ENCODE data around the gene MYCBPAP. TPM values are rescaled to one million over a fixed set of nuclear protein-coding genes. Genes with fewer than 3 reads are reported as not detected.

MYCBPAP gene
- total RNA-seq, 3 donors from 2014 or later = 0.66 to 1.9 (median 1.3) TPM

- intact Hi-C loops (cut with DNase I; ENCODE audit: low total_unique reads) = loop anchor here (10.0 kb wide), 1 partner anchor 298 kb away; no protein-coding TSS in a partner anchor
- H3K36me3 ChIP-seq = no peaks in the 10 kb centered on the region
- H3K27ac ChIP-seq = peak within 1 kb of the TSS; percentile 86 to 91
- H3K27me3 ChIP-seq = no peaks in the 10 kb centered on the region
- TF ChIP-seq POLR2A (IDR thresholded peaks at IDR 0.05) (no peak), POLR2AphosphoS5 (IDR thresholded peaks at IDR 0.05) (peak in 1 of 3 donors; percentile 53), CTCF (IDR thresholded peaks at IDR 0.05) (peak; percentile 97 to 99 (median 97))
- DNase-seq (ENCODE audit: low spot score in 2 of 2) = peak; percentile 93
- peak within 1 kb of the TSS; percentile 65 to 81 (median 72) for H3K4me3 ChIP-seq
- peaks cover 0 to 3% of the 10 kb centered on the region in 2 donors for H3K4me1 ChIP-seq
- no peaks in the 10 kb centered on the region for H3K9me3 ChIP-seq
These were observed 38.9 kb downstream of the MYCBPAP start, which contains the start of gene SPATA20 for GRCh38 chr17:50547035-50547735. Gene SPATA20, plus strand, starts transcription at chr17:50547174. Its CDS starts 35 bp downstream, at chr17:50547209.

GRCh38 chr17:50547736-50548083, 39.5 kb downstream of the MYCBPAP start:
- H3K27ac ChIP-seq = peak overlapping the region; percentile 86 to 91
- no peaks in the 10 kb centered on the region for H3K27me3 ChIP-seq
- H3K4me3 ChIP-seq = peak overlapping the region; percentile 65 to 81 (median 72)
- TF ChIP-seq CTCF (IDR thresholded peaks at IDR 0.05) = no peak
- no peak for TF ChIP-seq POLR2A (IDR thresholded peaks at IDR 0.05)
- no peak for TF ChIP-seq POLR2AphosphoS5 (IDR thresholded peaks at IDR 0.05)
- H3K36me3 ChIP-seq = no peaks in the 10 kb centered on the region
- peaks cover 0 to 3% of the 10 kb centered on the region in 2 donors for H3K4me1 ChIP-seq
- no peak for DNase-seq (ENCODE audit: low spot score in 2 of 2)
- intact Hi-C loops (cut with DNase I; ENCODE audit: low total_unique reads) = loop anchor here (10.0 kb wide), 1 partner anchor 297 kb away; no protein-coding TSS in a partner anchor
- H3K9me3 ChIP-seq = no peaks in the 10 kb centered on the region

DNA sequence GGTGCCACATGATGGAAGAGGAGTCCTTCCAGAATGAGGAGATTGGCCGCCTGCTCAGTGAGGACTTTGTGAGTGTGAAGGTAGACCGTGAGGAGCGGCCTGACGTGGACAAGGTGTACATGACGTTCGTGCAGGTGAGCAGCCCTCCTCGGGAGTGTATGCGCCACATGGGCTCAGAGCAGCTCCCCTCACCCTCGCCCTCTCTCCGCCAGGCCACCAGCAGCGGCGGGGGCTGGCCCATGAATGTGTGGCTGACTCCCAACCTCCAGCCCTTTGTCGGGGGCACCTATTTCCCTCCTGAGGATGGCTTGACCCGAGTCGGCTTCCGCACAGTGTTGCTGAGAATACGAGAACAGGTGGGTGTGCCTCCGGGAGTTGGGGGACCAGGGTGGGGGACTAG, 40.6 kb downstream of the MYCBPAP start:
- DNase-seq (ENCODE audit: low spot score in 2 of 2) = no peak
- intact Hi-C loops (cut with DNase I; ENCODE audit: low total_unique reads) = loop anchor here (10.0 kb wide), 1 partner anchor 296 kb away; no protein-coding TSS in a partner anchor
- no peak overlapping the region for H3K4me3 ChIP-seq
- H3K27ac ChIP-seq = no peak overlapping the region
- no peak for TF ChIP-seq POLR2AphosphoS5 (IDR thresholded peaks at IDR 0.05)
- TF ChIP-seq CTCF (IDR thresholded peaks at IDR 0.05) = no peak
- H3K27me3 ChIP-seq = no peaks in the 10 kb centered on the region
- H3K36me3 ChIP-seq = no peaks in the 10 kb centered on the region
- peaks cover 0 to 3% of the 10 kb centered on the region in 2 donors for H3K4me1 ChIP-seq
- H3K9me3 ChIP-seq = no peaks in the 10 kb centered on the region

- no peaks in the 10 kb centered on the region for H3K27me3 ChIP-seq
- no peaks in the 10 kb centered on the region for H3K9me3 ChIP-seq
- no peaks in the 10 kb centered on the region for H3K36me3 ChIP-seq
- DNase-seq (ENCODE audit: low spot score in 2 of 2) = no peak
- no peak overlapping the region for H3K4me3 ChIP-seq
- peaks cover 0 to 3% of the 10 kb centered on the region in 2 donors for H3K4me1 ChIP-seq
- intact Hi-C loops (cut with DNase I; ENCODE audit: low total_unique reads) = loop anchor here (10.0 kb wide), 1 partner anchor 295 kb away; no protein-coding TSS in a partner anchor
- H3K27ac ChIP-seq = no peak overlapping the region
- no peak for TF ChIP-seq POLR2A (IDR thresholded peaks at IDR 0.05)
- no peak for TF ChIP-seq CTCF (IDR thresholded peaks at IDR 0.05)
- no peak for TF ChIP-seq POLR2AphosphoS5 (IDR thresholded peaks at IDR 0.05)
These were observed 41.2 kb downstream of the MYCBPAP start for GRCh38 chr17:50549256-50549941.

DNA sequence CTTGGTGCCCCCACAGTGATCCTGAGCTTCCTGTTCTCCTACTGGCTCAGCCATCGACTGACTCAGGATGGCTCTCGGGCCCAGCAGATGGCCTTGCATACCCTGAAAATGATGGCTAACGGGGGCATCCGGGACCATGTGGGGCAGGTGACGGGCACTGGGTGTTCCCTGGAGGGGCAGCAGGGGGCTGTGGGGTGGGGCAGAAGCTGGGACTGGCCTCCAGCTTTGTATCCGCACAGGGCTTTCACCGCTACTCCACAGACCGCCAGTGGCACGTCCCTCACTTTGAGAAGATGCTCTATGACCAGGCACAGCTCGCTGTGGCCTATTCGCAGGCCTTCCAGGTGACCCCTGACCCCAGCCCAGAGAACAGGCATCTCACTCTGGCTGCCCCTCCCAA, 41.7 kb downstream of the MYCBPAP start:
- TF ChIP-seq POLR2A (IDR thresholded peaks at IDR 0.05) = no peak
- no peak for TF ChIP-seq POLR2AphosphoS5 (IDR thresholded peaks at IDR 0.05)
- no peak for TF ChIP-seq CTCF (IDR thresholded peaks at IDR 0.05)
- Histone ChIP-seq H3K9me3 (no peaks in the 10 kb centered on the region), H3K4me1 (peaks cover 0 to 3% of the 10 kb centered on the region in 2 donors), H3K4me3 (no peak overlapping the region), H3K27me3 (no peaks in the 10 kb centered on the region), H3K36me3 (no peaks in the 10 kb centered on the region), H3K27ac (peak overlapping the region; percentile 57 to 76)
- DNase-seq (ENCODE audit: low spot score in 2 of 2) = no peak
- intact Hi-C loops (cut with DNase I; ENCODE audit: low total_unique reads) = loop anchor here (10.0 kb wide), 1 partner anchor 295 kb away; no protein-coding TSS in a partner anchor
